Tibial artery (tissue), 4 donors: ENCODE measurements around the gene C1QTNF6.

Experiments
- DNase-seq, 2 donors: peaks; one replicate each; pipeline ENCODE4 v3.0.0-alpha.2; 2019
- H3K27ac ChIP-seq, 2 donors: fragments of 200-600 bp; sonication (generic) in 1 of 2; 1 replicate in 1 of 2; 2 replicates in 1 of 2; pipeline ENCODE4 v1.5.1; 2018 to 2019; ENCODE audit warnings: mild to moderate bottlenecking in 1 of 2
- H3K27me3 ChIP-seq, 2 donors: fragments of 200-600 bp; sonication (generic) in 1 of 2; one replicate each; pipeline versions ENCODE4 v1.5.1 to v1.6.0; 2016 to 2019
- H3K36me3 ChIP-seq, 3 donors: fragments of 200-600 bp; sonication (generic) in 2 of 3; one replicate each; pipeline ENCODE4 v1.5.1; 2016 to 2019; ENCODE audit warnings: mild to moderate bottlenecking in 2 of 3
- H3K4me1 ChIP-seq, 4 donors: fragments of 200-600 bp; sonication (generic) in 2 of 4; 1 replicate in 3 of 4; 2 replicates in 1 of 4; pipeline ENCODE4 v1.5.1; 2016 to 2019
- H3K4me3 ChIP-seq, 2 donors: fragments of 200-600 bp; sonication (generic) in 1 of 2; 1 replicate in 1 of 2; 2 replicates in 1 of 2; pipeline ENCODE4 v1.5.1; 2018 to 2019; ENCODE audit warnings: mild to moderate bottlenecking in 2 of 2
- H3K9me3 ChIP-seq, 3 donors: fragments of 200-600 bp; sonication (generic) in 1 of 3; one replicate each; pipeline ENCODE4 v1.5.1; 2016 to 2019
- CTCF ChIP-seq, 2 experiments: fragments of 200-600 bp in 1 of 2; fragments of 450-650 bp in 1 of 2; IDR thresholded peaks; one replicate each; pipeline ENCODE4 v1.5.1; 2017 to 2019; ENCODE audit warnings: antibody characterized with exemption in 2 of 2, mild to moderate bottlenecking in 1 of 2, moderate library complexity in 1 of 2
- intact Hi-C: fragments of 100-400 bp; cut with DNase I; formaldehyde crosslinking; loops from one replicate; pipeline ENCODE4 v1.15.0; 2023; ENCODE audit warnings: low total_unique reads

Gene C1QTNF6

GRCh38 chr22:37132773-37133172, 55.3 kb downstream of the C1QTNF6 start:
- no peak for DNase-seq
- intact Hi-C loops = no loop called here
- H3K27ac ChIP-seq = no peak overlapping the region
- no peaks in the 10 kb centered on the region for H3K9me3 ChIP-seq
- TF ChIP-seq CTCF (IDR thresholded peaks at IDR 0.05) = no peak
- H3K27me3 ChIP-seq = peaks cover 0 to 27% of the 10 kb centered on the region in 2 donors
- no peaks in the 10 kb centered on the region for H3K36me3 ChIP-seq
- H3K4me1 ChIP-seq = no peaks in the 10 kb centered on the region
- no peak overlapping the region for H3K4me3 ChIP-seq
